ENCODE results near the gene ARHGEF7.

Gene ARHGEF7

DNA sequence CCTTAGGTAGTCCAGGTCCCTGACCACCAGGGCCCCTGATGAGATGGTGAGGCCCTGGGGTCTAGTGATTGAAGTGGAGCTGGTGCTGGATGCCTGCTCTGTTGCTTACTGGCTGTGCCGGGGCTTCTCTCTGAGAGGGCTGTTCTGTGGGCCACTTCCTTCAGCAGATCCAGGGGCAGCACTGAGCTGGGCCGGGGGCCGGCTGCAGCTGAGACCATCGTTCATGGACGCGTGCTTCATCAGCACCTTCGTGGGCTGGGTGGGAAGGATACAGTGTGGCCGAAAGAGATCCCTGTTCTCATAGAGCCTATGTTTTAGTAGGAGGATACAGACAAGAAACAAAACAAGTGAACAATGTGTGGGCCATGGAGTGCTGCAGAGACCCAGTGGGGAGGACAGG is 172.1 kb downstream of the ARHGEF7 start:
- TF ChIP-seq, protein P1, sequence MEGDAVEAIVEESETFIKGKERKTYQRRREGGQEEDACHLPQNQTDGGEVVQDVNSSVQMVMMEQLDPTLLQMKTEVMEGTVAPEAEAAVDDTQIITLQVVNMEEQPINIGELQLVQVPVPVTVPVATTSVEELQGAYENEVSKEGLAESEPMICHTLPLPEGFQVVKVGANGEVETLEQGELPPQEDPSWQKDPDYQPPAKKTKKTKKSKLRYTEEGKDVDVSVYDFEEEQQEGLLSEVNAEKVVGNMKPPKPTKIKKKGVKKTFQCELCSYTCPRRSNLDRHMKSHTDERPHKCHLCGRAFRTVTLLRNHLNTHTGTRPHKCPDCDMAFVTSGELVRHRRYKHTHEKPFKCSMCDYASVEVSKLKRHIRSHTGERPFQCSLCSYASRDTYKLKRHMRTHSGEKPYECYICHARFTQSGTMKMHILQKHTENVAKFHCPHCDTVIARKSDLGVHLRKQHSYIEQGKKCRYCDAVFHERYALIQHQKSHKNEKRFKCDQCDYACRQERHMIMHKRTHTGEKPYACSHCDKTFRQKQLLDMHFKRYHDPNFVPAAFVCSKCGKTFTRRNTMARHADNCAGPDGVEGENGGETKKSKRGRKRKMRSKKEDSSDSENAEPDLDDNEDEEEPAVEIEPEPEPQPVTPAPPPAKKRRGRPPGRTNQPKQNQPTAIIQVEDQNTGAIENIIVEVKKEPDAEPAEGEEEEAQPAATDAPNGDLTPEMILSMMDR (IDR thresholded peaks at IDR 0.05; ENCODE audit: insufficient read depth, low read length, poor library complexity, severe bottlenecking): no peak
- Histone ChIP-seq H3K36me3 (ENCODE audit: control insufficient read depth, insufficient read depth, low read length) (peaks cover 48% of the 10 kb centered on the region), H3K4me3 (replicated peaks; ENCODE audit: low read depth, low read length) (no peak overlapping the region), H3K27me3 (replicated peaks; ENCODE audit: control insufficient read depth, insufficient read depth, low read length) (no peaks in the 10 kb centered on the region)
- DNase-seq (ENCODE audit: extremely low read depth, insufficient read length): no peak

DNA sequence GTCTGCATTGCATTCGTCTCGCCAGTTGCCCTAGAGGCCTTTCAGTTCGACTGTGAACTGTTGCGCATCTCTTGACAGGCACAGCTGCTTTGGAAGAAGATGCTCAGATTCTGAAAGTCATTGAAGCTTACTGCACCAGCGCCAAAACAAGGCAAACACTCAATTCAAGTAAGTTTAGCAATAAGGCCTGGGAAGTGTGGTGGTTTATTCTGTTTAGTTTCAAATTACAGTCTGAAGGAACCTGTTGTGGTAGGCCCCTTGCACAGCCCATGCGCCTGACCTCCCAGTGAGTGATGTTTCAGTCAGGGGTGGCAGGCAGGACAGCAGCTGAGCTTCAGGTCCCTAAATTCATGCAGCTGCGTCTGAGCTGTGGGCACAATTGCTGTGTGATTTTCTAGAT is 173.2 kb downstream of the ARHGEF7 start:
- H3K36me3 ChIP-seq (ENCODE audit: control insufficient read depth, insufficient read depth, low read length): peaks cover 50% of the 10 kb centered on the region
- no peaks in the 10 kb centered on the region for H3K27me3 ChIP-seq (replicated peaks; ENCODE audit: control insufficient read depth, insufficient read depth, low read length)
- DNase-seq (ENCODE audit: extremely low read depth, insufficient read length): no peak
- no peak overlapping the region for H3K4me3 ChIP-seq (replicated peaks; ENCODE audit: low read depth, low read length)
- TF ChIP-seq, protein P1 (IDR thresholded peaks at IDR 0.05; ENCODE audit: insufficient read depth, low read length, poor library complexity, severe bottlenecking): no peak

DNA sequence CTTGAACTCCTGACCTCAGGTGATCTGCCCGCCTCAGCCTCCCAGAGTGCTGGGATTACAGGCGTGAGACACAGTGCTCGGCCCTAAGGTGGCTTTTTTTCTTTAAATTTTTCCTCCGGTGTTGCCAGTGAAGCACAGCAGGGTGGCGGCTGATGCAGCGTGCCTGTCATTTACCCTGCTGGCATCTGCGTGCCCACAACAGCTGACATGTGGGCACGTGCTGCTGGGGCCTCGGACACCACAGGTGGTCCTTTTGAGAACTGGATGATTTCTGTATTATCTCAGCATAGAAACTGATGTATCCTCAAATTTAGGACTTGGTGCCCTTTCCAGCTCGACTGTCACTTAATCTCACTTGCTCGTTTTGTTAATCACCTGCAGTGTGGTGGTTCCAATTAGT is 174.1 kb downstream of the ARHGEF7 start:
- Histone ChIP-seq H3K27me3 (replicated peaks; ENCODE audit: control insufficient read depth, insufficient read depth, low read length) (no peaks in the 10 kb centered on the region), H3K4me3 (replicated peaks; ENCODE audit: low read depth, low read length) (no peak overlapping the region), H3K36me3 (ENCODE audit: control insufficient read depth, insufficient read depth, low read length) (peaks cover 48% of the 10 kb centered on the region)
- no peak for DNase-seq (ENCODE audit: extremely low read depth, insufficient read length)
- TF ChIP-seq, protein P1 (IDR thresholded peaks at IDR 0.05; ENCODE audit: insufficient read depth, low read length, poor library complexity, severe bottlenecking): no peak

DNA sequence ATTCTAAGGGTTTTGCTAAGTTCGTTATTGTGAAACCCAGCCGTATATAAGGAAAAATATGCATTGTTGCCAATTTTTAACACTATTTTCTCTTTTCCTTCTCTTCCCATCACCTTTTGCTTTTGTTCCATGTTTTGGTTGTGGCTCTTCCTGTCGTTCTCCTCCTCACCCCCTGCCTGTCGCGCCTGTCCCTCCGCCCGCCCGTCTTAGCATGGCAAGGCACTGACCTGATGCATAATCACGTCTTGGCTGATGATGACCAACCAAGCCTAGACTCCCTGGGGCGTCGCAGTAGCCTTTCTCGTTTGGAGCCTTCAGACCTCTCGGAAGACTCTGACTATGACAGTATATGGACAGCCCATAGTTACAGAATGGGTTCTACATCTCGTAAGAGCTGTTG is 176.8 kb downstream of the ARHGEF7 start:
- Histone ChIP-seq H3K36me3 (ENCODE audit: control insufficient read depth, insufficient read depth, low read length) (peaks cover 38% of the 10 kb centered on the region), H3K4me3 (replicated peaks; ENCODE audit: low read depth, low read length) (no peak overlapping the region), H3K27me3 (replicated peaks; ENCODE audit: control insufficient read depth, insufficient read depth, low read length) (no peaks in the 10 kb centered on the region)
- no peak for DNase-seq (ENCODE audit: extremely low read depth, insufficient read length)
- TF ChIP-seq, protein P1 (IDR thresholded peaks at IDR 0.05; ENCODE audit: insufficient read depth, low read length, poor library complexity, severe bottlenecking): no peak

DNA sequence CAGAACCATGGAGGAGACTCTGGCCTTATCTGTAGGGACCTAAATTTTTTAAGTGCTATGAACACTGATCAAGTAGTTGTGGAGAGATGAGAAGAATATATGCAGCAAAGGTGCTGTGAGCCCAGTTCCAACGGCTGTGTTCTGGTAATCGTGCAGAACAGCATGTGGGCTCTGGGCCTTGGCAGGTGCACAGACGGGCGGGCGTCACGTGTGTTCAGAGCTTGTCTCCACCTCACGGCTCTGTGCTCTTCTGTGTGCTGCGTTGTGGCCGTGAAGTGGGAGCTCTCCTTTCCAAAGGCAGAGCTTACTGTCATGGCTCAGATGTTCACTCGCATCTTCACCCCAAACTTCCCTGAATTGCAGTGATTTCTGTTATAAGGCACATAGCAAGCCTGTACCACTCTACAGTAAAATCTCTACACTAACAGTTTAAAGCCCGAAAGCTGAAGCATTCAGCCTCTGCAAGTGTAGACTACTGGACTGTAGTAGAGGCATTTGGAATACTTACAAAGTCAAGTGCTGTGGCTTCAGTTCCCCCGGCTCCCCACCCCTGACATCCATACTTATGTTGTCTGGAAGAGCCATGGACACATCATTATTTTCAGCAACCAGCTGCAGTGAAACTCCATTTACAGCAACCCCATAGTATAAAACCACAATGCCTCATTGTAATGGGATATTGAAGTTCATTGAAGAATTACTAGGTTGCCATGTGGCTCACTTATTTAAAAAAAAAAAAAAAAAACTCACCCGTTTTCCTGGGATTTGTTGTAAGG is 177.8 kb downstream of the ARHGEF7 start:
- no peak for DNase-seq (ENCODE audit: extremely low read depth, insufficient read length)
- Histone ChIP-seq H3K4me3 (replicated peaks; ENCODE audit: low read depth, low read length) (no peak overlapping the region), H3K27me3 (replicated peaks; ENCODE audit: control insufficient read depth, insufficient read depth, low read length) (no peaks in the 10 kb centered on the region), H3K36me3 (ENCODE audit: control insufficient read depth, insufficient read depth, low read length) (peaks cover 30% of the 10 kb centered on the region)
- TF ChIP-seq, protein P1 (IDR thresholded peaks at IDR 0.05; ENCODE audit: insufficient read depth, low read length, poor library complexity, severe bottlenecking): no peak

Measured in GM06990 (cell line).